Measurements from ENCODE around the gene SARS2.
A peak's percentile ranks its signal among the peaks of the same experiment; 100 is the strongest.

The SARS2 gene

GRCh38 chr19:38880882-38881609, 49.5 kb downstream of the SARS2 start:
- H3K4me3 ChIP-seq (ENCODE audit: low read depth, low read length): no peak overlapping the region
- no peak for TF ChIP-seq CTCF (IDR thresholded peaks at IDR 0.05; ENCODE audit: insufficient read depth, low read depth, low read length, missing control alignments)
- no peak for DNase-seq (ENCODE audit: low read depth)

- no peak for DNase-seq (ENCODE audit: low read depth)
- TF ChIP-seq CTCF (IDR thresholded peaks at IDR 0.05; ENCODE audit: insufficient read depth, low read depth, low read length, missing control alignments): no peak
These were observed 50.3 kb downstream of the SARS2 start for GRCh38 chr19:38880076-38880881.

GRCh38 chr19:38879400-38879751, 51.2 kb downstream of the SARS2 start:
- H3K4me3 ChIP-seq (ENCODE audit: low read depth, low read length): no peak overlapping the region
- no peak for DNase-seq (ENCODE audit: low read depth)
- TF ChIP-seq CTCF (IDR thresholded peaks at IDR 0.05; ENCODE audit: insufficient read depth, low read depth, low read length, missing control alignments): no peak

More at GRCh38 chr19:38880076-38880881, 50.3 kb downstream of the SARS2 start:
- no peak overlapping the region for H3K4me3 ChIP-seq (ENCODE audit: low read depth, low read length)

- peak; percentile 14 for TF ChIP-seq CTCF (IDR thresholded peaks at IDR 0.05; ENCODE audit: insufficient read depth, low read depth, low read length, missing control alignments)
- peak overlapping the region; percentile 78 for H3K4me3 ChIP-seq (ENCODE audit: low read depth, low read length)
- DNase-seq (ENCODE audit: low read depth): no peak
These were observed 51.8 kb downstream of the SARS2 start for GRCh38 chr19:38878575-38879399.

GRCh38 chr19:38877781-38878574, 52.6 kb downstream of the SARS2 start, which contains the start of gene RINL:
Gene RINL, minus strand, starts transcription at chr19:38878275. Its CDS starts 1,533 bp downstream, at chr19:38876742.
- peak within 1 kb of the TSS; percentile 78 for H3K4me3 ChIP-seq (ENCODE audit: low read depth, low read length)
- peak; percentile 85 for DNase-seq (ENCODE audit: low read depth)
- TF ChIP-seq CTCF (IDR thresholded peaks at IDR 0.05; ENCODE audit: insufficient read depth, low read depth, low read length, missing control alignments): no peak

Data from GM12865 (cell line).